ENCODE data around the gene RNF180.

GRCh38 chr5:64364426-64364825, 198.8 kb downstream of the RNF180 start:
- TF ChIP-seq CTCF (IDR thresholded peaks at IDR 0.05; ENCODE audit: low read depth, low read length) (no peak), EZH2phosphoT487 (IDR thresholded peaks at IDR 0.05; ENCODE audit: low read depth) (no peak)
